HG03439 (cell line): ENCODE results near the gene IFFO2.
"Not testable (repeated sequence)": the region's sequence is repeated elsewhere in the genome, so short reads cannot be mapped to it uniquely, and the experiment has no call there.

Experiments used
- ATAC-seq: cut with Tn5 transposase; IDR thresholded peaks from one replicate; pipeline ENCODE4 v1.9.1; 2021; ENCODE audit warnings: mild to moderate bottlenecking, moderate library complexity; ENCODE audit not compliant: unreplicated experiment

IFFO2 gene

GRCh38 chr1:18879791-18880309 lies 76.6 kb downstream of the IFFO2 start:
- ATAC-seq: no peak

- ATAC-seq: no peak
These were observed 77.2 kb downstream of the IFFO2 start for GRCh38 chr1:18879215-18879790.

DNA sequence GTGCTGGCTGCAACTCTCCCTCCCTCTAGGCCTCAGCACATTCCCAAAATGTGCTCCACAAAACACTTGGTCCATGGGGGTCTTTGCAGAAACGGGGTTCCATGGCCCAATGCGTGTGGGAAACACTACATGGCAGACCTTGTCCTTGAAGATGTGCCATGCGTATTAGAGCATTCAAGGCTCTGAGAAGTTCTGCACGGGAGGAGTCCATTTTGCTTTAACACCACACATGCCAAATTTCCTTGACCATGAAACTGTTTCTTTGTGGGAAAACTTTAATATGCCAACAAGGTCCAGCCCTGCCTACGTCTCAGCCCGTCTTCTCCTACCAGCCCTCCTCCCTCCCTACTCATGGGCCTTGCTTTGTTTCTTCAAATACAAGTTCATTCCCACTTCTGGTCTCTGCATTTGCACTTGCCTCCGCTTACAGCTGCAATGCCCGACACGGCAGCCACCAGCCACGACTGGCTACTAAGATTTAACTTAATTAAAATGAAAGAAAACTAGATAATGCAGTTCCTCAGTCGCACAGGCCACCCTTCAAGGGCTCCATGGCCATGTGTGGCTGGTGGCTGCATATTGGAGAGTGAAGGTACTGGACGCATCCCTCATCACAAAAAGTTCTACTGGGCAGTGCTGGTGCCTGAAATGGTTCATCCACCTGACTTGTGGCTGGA lies 77.8 kb downstream of the IFFO2 start:
- ATAC-seq: no peak

DNA sequence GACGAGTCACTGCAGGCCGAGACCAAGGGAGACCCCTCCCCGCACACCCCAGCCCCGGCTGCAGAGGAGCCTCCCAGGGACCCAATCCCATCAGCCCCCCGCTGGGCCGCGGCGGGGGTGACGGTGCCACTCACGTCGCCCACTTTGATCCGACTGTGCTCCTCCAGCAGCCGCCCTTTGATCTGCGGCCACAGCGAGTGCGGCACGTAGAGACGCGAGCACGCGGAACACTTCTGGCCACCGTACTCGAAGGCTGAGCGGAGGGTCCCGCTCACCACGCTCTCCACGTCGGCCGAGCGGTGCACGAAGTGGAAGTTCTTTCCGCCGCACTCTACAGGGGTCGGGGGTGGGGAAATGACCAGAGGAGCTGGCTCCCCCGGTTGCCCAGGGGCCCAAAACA lies 79.2 kb downstream of the IFFO2 start:
- ATAC-seq: no peak

DNA sequence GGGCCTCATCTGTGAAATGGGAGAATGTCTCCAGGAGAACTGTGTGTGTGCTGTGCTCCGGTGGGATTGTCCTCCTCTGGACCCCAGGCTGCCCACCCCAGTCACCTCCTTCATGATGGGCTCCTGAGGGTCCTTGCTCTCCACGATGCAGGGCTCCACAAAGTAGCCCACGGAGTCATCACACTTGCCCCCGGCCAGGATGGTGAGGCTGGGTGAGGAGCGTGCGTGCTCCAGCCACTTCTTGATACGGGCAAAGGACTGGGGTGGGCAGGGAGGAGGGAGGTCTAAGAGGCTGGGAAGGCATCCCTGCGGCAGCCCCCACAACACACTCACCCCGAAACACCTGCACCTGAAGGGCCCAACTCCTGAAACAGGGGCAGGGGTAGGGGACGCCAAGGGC lies 80.3 kb downstream of the IFFO2 start:
- ATAC-seq: no peak

DNA sequence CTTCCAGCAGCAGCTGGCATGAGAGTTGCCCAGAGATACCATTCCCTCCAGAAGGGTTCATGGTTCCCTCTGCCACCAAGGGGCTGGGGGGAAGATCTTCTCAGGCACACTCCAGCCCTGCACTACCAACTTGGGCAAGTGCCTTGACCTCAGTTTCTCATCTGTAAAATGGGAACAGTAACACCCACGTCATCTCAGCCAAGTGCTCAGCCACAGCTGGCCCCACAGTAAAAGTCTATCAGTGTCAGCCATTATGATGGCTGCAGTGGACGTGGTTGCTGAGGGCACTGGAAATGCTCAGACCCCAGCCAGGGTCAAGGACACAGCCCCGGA lies 80.7 kb downstream of the IFFO2 start:
- no peak for ATAC-seq

DNA sequence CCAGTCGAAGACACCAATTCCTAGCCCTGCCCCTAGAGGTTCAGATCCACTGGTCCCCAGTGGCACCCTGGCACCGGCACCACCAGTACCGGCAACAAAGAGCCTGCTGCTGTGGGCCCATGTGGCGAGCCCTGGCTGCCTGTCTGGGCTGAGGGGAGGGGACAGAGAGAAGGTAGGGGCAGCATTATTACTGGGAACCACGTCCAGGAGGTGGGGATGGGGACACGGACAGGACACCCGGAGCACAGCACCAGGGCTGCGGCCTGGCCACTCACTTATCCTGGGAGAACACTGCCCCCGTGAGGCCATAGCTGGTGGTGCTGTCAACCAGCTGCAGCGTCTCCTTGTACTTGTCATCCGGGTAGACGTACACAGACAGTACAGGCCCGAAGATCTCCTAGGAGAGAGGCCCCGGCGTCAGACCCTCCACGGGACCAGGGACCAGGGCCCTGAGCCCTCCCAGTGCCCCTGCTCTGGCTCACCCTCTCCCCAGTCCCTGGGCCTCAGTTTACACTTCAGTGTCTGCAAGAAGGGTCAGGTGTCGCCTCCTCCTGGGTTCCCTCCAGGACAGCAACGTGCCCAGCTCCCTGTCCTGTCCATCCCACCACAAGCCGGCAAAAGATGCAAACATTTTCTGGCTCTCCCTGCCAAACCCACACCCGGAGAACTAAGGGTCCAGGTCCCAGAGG lies 81.2 kb downstream of the IFFO2 start:
- ATAC-seq: no peak

- no peak for ATAC-seq
These were observed 81.9 kb downstream of the IFFO2 start for GRCh38 chr1:18874600-18874999.

DNA sequence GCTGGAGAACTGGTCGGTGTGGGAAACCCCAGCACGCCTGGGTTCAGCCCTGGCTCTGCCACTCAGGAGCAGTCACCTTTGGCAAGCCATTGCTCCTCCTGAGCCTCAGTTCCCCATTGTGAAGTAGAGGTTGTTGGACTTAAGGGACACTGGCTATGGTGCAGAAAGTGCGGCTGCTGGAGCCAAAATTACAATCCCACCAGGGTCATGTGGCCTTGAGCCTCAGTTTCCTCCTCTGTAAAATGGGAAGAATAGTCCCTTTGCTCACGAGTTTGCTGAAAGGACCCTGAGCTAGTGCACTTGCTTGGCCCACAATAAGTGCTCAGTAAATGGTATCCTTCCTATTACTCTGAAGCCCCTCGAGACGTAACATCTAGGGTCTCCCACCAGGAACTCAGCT lies 82.4 kb downstream of the IFFO2 start:
- no peak for ATAC-seq

DNA sequence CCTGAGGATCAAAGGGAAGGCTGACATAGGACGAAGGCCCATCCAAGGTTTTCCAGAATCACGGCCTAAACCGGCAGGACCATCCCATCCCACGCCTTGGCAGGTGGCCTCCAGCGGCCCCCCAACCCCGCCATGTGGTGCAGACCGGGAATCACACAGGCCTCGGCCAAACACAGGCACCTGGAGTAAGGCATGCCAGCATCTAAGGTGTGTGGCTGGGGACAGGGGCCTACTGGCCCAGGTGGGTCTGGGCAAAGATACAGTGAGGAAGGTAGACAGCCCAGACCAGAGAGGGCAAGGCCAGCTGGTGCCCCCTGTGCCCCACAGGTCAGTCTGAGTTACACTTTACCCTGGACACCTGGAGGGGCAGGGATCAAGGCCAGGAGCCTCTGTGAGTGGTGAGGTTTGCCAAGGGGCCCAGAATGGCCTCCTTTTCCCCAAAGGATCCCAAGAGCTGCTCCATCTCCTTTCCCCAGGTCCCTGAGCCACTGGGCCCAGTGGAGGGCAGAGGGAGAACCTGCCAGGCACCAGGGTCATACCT lies 84.3 kb downstream of the IFFO2 start:
- ATAC-seq: no peak

- no peak for ATAC-seq
These were observed 84.9 kb downstream of the IFFO2 start for GRCh38 chr1:18871401-18872070.

DNA sequence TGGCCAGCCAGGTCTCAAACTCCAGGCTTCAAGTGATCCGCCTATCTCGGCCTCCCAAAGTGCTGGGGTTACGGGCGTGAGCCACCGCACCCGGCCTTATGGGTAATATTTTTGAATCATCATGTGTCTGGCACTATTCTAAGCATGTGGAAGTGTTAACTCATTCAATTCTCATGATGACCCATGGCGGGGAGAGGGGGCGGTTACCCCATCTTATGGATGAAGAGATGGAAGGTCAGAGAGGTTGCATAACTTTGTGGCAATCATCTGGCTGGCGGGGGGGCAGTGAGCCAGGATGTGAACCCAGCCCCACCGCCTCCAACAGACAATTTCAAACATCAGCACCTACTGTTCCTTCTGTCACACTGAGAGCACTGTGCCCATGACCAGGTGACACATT lies 85.5 kb downstream of the IFFO2 start:
- ATAC-seq: no peak

DNA sequence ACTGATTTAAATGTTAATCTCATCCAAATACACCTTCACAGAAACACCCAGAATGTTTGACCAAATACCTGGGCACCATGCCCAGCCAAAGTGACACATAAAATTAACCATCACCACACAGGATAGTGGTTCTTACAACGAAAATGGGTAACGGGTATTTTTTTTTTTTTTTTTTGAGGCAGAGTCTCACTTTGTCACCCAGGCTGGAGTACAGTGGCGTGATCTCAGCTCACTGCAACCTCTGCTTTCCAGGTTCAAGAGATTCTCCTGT lies 85.9 kb downstream of the IFFO2 start:
- ATAC-seq: not testable (repeated sequence)

DNA sequence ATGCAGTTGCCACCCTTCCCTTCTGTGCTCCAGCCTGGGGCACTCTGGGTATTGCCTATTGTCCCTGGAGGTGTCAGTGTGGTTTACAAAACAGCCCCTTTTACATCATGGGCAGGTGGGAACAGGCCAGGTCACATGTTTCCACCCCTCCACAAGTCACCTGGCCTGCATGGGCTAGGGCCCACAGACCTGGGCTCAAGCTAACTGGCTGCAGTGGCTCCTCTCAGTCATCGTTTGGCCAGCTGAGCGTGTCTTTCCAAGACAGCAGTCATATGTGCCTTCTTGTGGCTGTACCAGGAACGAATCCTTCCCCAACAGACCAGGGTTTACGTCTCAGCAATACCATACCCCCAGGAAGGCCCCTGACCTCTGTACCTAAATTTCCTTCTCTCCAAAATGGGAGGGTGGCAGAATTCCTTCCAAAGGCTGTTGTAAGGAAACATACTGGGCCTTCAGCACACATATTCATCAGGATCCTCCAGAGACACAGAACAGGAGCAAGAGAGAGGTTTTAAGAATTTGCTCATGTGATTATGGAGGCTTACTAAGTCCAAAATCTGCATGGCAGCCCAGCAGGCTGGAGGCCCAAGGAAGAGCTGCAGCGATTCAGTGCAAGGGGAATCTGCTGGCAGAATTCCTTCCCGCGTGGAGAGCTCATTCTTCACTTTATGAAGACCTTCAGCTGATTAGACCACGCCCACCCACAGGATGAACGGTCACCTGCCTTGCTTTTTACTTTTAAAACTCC lies 86.5 kb downstream of the IFFO2 start:
- ATAC-seq: no peak

DNA sequence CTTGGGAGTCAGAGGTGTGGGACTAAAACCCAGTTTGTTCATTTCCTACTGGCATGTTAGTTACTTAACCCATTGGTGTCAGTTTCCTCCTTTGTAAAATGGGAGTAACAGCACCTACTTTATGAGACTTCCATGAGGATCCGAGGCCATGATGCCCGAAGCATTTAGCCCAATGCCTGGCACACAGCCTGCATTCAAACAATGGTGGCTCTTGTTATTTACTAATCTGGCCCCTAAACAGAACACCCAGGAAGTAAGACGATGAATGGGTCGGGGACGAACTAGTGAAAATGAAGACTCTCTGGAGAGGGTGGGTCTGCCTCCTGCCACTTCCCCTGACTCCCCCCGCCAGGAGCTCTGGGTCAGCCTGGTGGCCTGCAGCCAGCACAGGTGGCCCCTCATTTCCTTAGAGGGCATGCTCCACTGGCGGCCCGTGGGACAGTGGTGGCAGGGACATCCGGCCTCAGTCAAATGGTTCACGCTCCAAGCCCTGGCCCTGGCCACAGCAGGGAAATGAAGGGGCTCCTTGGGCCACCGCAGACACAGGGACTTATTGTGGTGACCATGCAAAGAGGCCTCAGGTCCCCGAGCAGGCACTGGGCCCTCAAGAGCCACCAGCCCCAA lies 87.6 kb downstream of the IFFO2 start:
- ATAC-seq: no peak

DNA sequence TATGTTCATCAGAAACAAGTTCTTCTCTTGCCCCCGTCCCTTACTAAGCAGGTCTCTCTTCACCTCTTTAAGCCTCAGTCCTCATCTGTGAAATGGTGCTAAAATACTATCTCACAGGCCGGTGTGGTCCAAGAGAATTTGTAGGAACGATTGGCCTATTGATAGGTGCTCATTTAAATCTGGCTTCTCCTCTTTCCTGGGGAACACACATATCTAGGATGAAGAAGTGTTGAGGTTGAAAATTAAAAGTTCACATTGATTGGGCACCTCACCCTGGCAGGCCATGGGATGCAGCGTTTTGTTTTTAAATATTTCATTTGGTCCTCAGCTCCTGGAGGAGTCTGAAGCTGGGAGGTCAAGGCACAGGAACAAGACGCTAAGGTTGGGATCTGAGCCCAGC lies 88.1 kb downstream of the IFFO2 start:
- no peak for ATAC-seq

- no peak for ATAC-seq
These were observed 89.6 kb downstream of the IFFO2 start for GRCh38 chr1:18866846-18867245.

DNA sequence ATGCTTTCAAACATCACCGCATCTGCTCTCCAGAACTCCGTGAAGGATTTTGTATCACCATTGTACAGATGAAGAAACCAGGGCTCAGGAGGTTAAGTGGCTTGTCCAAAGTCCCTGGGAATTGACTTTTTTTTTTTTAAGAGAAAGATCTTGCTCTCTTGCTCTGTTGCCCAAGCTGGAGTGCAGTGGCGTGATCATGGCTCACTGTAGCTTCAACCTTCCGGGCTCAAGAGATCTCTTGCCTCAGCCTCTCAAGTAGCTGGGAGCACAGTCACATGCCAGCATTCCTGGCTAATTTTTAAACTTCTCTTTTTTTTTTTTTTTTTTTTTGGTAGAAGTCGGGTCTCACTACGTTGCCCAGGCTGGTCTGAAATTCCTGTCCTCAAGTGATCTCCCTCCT lies 90.2 kb downstream of the IFFO2 start:
- no peak for ATAC-seq

GRCh38 chr1:18865176-18865575 lies 91.3 kb downstream of the IFFO2 start:
- ATAC-seq: no peak

DNA sequence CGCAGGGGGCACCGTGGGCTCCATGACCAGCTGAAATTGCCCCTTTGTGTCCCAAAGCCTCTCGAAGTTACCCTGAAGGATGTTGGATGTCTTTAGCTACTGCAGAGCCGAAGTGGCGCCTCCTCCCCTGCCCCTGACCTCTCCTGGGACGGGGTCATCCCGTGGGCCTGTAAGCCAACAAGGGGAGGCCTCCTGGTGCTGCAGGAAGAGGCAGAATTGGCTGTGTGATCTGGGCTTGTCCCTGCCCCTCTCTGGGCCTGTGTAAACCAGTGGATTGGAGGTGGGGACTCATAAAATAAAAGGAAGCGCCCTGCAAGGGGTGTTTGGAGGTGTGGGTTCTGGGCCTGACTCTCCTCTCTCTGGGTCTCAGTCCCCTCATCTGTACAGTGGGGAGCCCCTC lies 94.9 kb downstream of the IFFO2 start:
- ATAC-seq: no peak

GRCh38 chr1:18861082-18861481 lies 95.4 kb downstream of the IFFO2 start:
- ATAC-seq: no peak
